CD4-positive, CD25-positive, alpha-beta regulatory T cell (primary cell): ENCODE data around the gene DIAPH3. TPM values are rescaled to one million over a fixed set of nuclear protein-coding genes. Genes with fewer than 3 reads are reported as not detected.
A peak's percentile ranks its signal among the peaks of the same experiment; 100 is the strongest.

ENCODE experiments used
- ATAC-seq, 2 donors: fragments of 150-1000 bp; cut with Tn5 transposase; one replicate each; pipeline ENCODE4 v1.10.0; 2021; ENCODE audit warnings: low read depth in 2 of 2, moderate number of reproducible peaks in 2 of 2, moderate library complexity in 1 of 2
- DNase-seq, 3 donors: peaks; one replicate each; pipeline versions ENCODE4 v3.0.0 to v3.0.0-alpha.2; 2012 to 2022; ENCODE audit warnings: mixed read lengths in 1 of 3
- H3K27ac ChIP-seq: one replicate; pipeline ENCODE4 v1.7.0; 2013; ENCODE audit warnings: mild to moderate bottlenecking, low read length; ENCODE audit not compliant: insufficient read depth, poor library complexity, severe bottlenecking
- H3K27me3 ChIP-seq: one replicate; pipeline ENCODE4 v1.7.0; 2013; ENCODE audit warnings: low read length; ENCODE audit not compliant: control insufficient read depth, insufficient read depth
- H3K36me3 ChIP-seq: one replicate; pipeline ENCODE4 v1.7.0; 2013; ENCODE audit warnings: mild to moderate bottlenecking, low read length, moderate library complexity; ENCODE audit not compliant: control insufficient read depth, insufficient read depth
- H3K4me1 ChIP-seq: 2 replicates; pipeline ENCODE4 v1.7.0; 2013; ENCODE audit warnings: mild to moderate bottlenecking, low read length; ENCODE audit not compliant: insufficient read depth, control insufficient read depth, poor library complexity, severe bottlenecking
- H3K4me3 ChIP-seq: one replicate; pipeline ENCODE4 v1.7.0; 2013; ENCODE audit warnings: low read depth, mild to moderate bottlenecking, low read length, moderate library complexity
- H3K9me3 ChIP-seq, 2 experiments: 1 replicate in 1 of 2; 2 replicates in 1 of 2; pipeline ENCODE4 v1.7.0; 2013; ENCODE audit warnings: low read length in 2 of 2, mild to moderate bottlenecking in 1 of 2, moderate library complexity in 1 of 2; ENCODE audit not compliant: control insufficient read depth in 2 of 2
- H3K27ac Mint-ChIP-seq, 3 donors: one replicate each; pipeline ENCODE4 v1.8.0; 2020 to 2022; ENCODE audit warnings: mild to moderate bottlenecking in 3 of 3, mixed read lengths in 3 of 3, moderate library complexity in 2 of 3
- H3K27me3 Mint-ChIP-seq: one replicate; pipeline ENCODE4 v1.8.0; 2022; ENCODE audit warnings: mild to moderate bottlenecking, mixed read lengths
- H3K36me3 Mint-ChIP-seq: one replicate; pipeline ENCODE4 v1.8.0; 2020; ENCODE audit warnings: mixed read lengths
- H3K4me1 Mint-ChIP-seq, 4 donors: one replicate each; pipeline ENCODE4 v1.8.0; 2020 to 2022; ENCODE audit warnings: mixed read lengths in 4 of 4, mild to moderate bottlenecking in 1 of 4
- H3K4me3 Mint-ChIP-seq, 4 donors: one replicate each; pipeline ENCODE4 v1.8.0; 2020 to 2022; ENCODE audit warnings: mild to moderate bottlenecking in 4 of 4, mixed read lengths in 4 of 4, moderate library complexity in 3 of 4
- H3K9me3 Mint-ChIP-seq, 7 donors: one replicate each; pipeline ENCODE4 v1.8.0; 2020 to 2022; ENCODE audit warnings: mixed read lengths in 7 of 7, mild to moderate bottlenecking in 3 of 7, moderate library complexity in 2 of 7
- polyA plus RNA-seq, 4 donors: library from polyadenylated mRNA; unstranded; fragments of 300-500 nt; fragmentation: Illumina TruSeq; gene quantifications; one replicate each; pipeline ENCODE4 v1.2.3, GENCODE V29; 2021
- total RNA-seq: library from RNA; stranded (reverse); gene quantifications from one replicate; pipeline ENCODE4 v1.2.3, GENCODE V29; 2022

The DIAPH3 gene
- total and polyA plus RNA-seq, 5 donors from 2014 or later = 0.09 to 0.57 (median 0.27) TPM

DNA sequence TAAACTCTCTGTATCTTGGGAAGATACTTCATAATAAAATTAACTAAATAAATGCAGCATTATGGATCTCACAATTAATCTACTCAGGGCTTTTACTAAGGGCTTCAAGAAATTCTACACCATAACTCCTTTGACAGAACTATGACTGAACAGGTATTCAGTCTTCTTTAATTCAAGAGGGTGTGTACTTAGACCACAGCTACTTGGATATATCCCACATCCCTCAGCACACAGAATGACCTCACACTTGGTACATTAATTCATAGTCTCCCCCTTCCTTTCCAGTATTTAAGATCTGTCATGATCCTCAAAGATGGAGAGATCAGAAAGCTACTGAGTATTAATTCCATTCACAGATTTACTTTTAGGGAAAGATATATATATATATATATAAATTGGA is 11.6 kb downstream of the DIAPH3 start:
- Mint-ChIP-seq H3K4me1 (peaks cover 5 to 25% (median 9%) of the 10 kb centered on the region in 4 donors), H3K36me3 (no peaks in the 10 kb centered on the region), H3K27ac (no peak overlapping the region), H3K9me3 (peaks cover 0 to 3% (median 0%) of the 10 kb centered on the region in 7 donors), H3K27me3 (no peaks in the 10 kb centered on the region), H3K4me3 (no peak overlapping the region)
- H3K4me1 ChIP-seq = peaks cover 3% of the 10 kb centered on the region
- DNase-seq = no peak
- no peaks in the 10 kb centered on the region for H3K9me3 ChIP-seq
- H3K27me3 ChIP-seq = no peaks in the 10 kb centered on the region
- H3K4me3 ChIP-seq = no peak overlapping the region
- no peak overlapping the region for H3K27ac ChIP-seq
- no peak for ATAC-seq
- no peaks in the 10 kb centered on the region for H3K36me3 ChIP-seq

DNA sequence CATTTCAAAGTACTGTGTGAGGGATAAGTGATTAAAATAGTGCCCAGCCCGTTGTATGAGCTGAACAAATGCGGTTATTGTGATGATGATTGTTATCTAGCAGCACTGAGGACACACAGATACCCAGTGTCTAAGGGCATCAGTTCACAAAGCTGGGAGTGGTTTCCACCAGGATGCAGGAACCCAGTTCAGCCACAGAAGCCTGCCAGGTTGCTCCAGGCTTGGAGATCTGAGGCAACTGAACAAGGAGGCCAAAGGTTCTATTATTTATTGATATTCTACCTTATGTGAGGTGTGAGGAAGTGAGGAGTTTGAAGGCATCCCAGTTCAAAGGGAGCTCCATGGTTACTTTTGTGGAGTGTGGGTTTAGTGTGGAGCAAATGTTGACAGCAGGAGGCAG is 13.2 kb downstream of the DIAPH3 start:
- no peaks in the 10 kb centered on the region for H3K36me3 Mint-ChIP-seq
- H3K9me3 Mint-ChIP-seq = peaks cover 0 to 3% (median 0%) of the 10 kb centered on the region in 7 donors
- Histone ChIP-seq H3K36me3 (no peaks in the 10 kb centered on the region), H3K4me1 (peaks cover 3% of the 10 kb centered on the region), H3K4me3 (no peak overlapping the region), H3K27ac (no peak overlapping the region), H3K9me3 (no peaks in the 10 kb centered on the region), H3K27me3 (no peaks in the 10 kb centered on the region)
- DNase-seq (no peak), ATAC-seq (no peak)
- no peak overlapping the region for H3K4me3 Mint-ChIP-seq
- H3K4me1 Mint-ChIP-seq = peaks cover 0 to 19% (median 9%) of the 10 kb centered on the region in 4 donors
- peak overlapping the region in 1 of 3 donors; percentile 7 for H3K27ac Mint-ChIP-seq
- H3K27me3 Mint-ChIP-seq = no peaks in the 10 kb centered on the region

DNA sequence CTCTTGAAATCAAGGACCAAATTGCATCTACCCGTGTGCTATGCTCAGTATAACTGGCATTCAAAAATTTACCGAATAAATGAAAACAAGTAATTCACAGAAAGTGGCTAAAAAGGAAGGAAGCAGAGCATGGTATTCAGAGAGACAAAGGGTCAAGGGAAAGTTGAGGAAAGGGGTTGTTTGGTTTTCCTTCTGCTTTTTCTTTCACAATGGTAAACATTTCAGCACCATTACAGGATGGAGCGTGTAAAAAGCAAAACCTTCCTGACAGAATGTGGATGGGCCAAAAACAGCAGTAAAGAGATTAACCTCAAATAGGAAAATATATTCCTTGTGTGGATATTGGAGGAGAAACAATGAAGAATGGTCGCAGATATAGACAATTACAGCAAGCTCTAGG is 14.8 kb downstream of the DIAPH3 start:
- Mint-ChIP-seq H3K36me3 (no peaks in the 10 kb centered on the region), H3K4me1 (peaks cover 0 to 17% (median 9%) of the 10 kb centered on the region in 4 donors), H3K27ac (no peak overlapping the region), H3K9me3 (peaks cover 0 to 3% (median 0%) of the 10 kb centered on the region in 7 donors), H3K4me3 (no peak overlapping the region), H3K27me3 (no peaks in the 10 kb centered on the region)
- no peaks in the 10 kb centered on the region for H3K36me3 ChIP-seq
- DNase-seq = no peak
- no peak overlapping the region for H3K27ac ChIP-seq
- H3K9me3 ChIP-seq = no peaks in the 10 kb centered on the region
- no peak overlapping the region for H3K4me3 ChIP-seq
- ATAC-seq = no peak
- peaks cover 3% of the 10 kb centered on the region for H3K4me1 ChIP-seq
- H3K27me3 ChIP-seq = no peaks in the 10 kb centered on the region

DNA sequence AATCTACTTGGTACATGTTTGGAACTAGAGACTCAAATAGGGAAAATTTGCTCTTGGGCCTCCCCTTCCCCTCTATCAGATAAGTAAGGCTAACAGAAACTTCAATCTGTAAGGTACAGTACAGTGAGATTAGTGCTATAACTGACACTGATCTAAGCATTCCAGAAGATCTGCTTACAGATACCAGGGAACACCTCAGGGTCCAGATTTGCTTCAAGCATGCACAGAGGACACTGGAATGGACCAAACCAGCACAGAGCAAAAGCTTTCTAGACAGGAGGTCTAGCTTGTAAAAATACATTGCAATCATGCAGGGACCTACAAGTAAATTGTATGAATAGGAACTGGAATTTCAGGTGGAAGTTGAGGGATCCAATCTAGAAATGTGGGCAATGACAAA is 16.4 kb downstream of the DIAPH3 start:
- ATAC-seq (no peak), DNase-seq (no peak)
- no peaks in the 10 kb centered on the region for H3K4me1 ChIP-seq
- H3K4me1 Mint-ChIP-seq = peaks cover 0 to 19% (median 8%) of the 10 kb centered on the region in 4 donors
- H3K27me3 Mint-ChIP-seq = no peaks in the 10 kb centered on the region
- no peak overlapping the region for H3K27ac Mint-ChIP-seq
- H3K4me3 Mint-ChIP-seq = no peak overlapping the region
- H3K27me3 ChIP-seq = no peaks in the 10 kb centered on the region
- no peaks in the 10 kb centered on the region for H3K9me3 ChIP-seq
- no peak overlapping the region for H3K27ac ChIP-seq
- H3K9me3 Mint-ChIP-seq = peaks cover 0 to 3% (median 0%) of the 10 kb centered on the region in 7 donors
- H3K36me3 Mint-ChIP-seq = no peaks in the 10 kb centered on the region
- no peaks in the 10 kb centered on the region for H3K36me3 ChIP-seq
- no peak overlapping the region for H3K4me3 ChIP-seq

DNA sequence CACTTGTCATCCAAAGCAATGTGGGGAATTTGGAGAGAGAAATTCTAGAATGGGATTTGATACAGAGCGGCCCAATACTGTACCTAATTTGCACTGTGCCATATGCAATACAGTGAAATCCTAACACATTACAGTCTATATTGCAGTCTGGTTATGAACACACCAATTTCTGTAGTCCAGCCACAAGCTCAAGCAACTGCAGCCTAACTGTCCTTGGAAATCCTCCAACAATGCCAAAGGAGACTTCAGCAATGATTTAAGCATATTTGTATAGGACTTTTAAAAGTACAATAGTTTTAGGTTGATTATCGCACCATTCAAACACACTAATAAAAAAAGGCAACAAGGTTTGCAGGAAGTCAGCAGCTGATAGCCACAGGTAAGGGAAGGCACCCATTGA is 17.3 kb downstream of the DIAPH3 start:
- Histone ChIP-seq H3K9me3 (no peaks in the 10 kb centered on the region), H3K27ac (no peak overlapping the region), H3K4me3 (no peak overlapping the region), H3K4me1 (no peaks in the 10 kb centered on the region), H3K27me3 (no peaks in the 10 kb centered on the region), H3K36me3 (no peaks in the 10 kb centered on the region)
- ATAC-seq = no peak
- H3K27me3 Mint-ChIP-seq = no peaks in the 10 kb centered on the region
- no peak for DNase-seq
- no peaks in the 10 kb centered on the region for H3K36me3 Mint-ChIP-seq
- H3K4me1 Mint-ChIP-seq = peaks cover 5 to 19% (median 5%) of the 10 kb centered on the region in 4 donors
- peaks cover 0 to 3% (median 0%) of the 10 kb centered on the region in 7 donors for H3K9me3 Mint-ChIP-seq
- H3K27ac Mint-ChIP-seq = no peak overlapping the region
- no peak overlapping the region for H3K4me3 Mint-ChIP-seq

DNA sequence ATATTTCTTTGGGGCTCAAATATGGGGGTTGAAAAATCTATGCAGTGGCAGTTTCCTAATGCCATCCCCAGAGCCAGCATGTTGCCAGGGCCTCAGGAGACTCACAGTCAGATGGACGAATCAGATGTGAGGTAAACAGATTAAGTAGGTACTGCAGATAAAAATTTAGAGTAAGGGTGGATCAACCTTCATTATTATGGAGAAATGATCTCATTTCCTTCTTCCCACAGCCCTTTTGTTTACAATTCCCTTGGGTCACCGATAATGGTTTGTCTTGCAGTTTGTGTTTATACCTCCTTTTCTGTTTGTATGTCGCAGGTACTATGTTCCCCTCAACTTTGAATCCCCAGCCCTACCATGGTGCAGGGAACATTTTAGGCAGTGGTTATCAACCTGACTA is 20.0 kb downstream of the DIAPH3 start:
- H3K4me3 Mint-ChIP-seq = no peak overlapping the region
- Histone ChIP-seq H3K27me3 (no peaks in the 10 kb centered on the region), H3K4me3 (no peak overlapping the region), H3K27ac (no peak overlapping the region), H3K4me1 (no peaks in the 10 kb centered on the region), H3K9me3 (no peaks in the 10 kb centered on the region), H3K36me3 (no peaks in the 10 kb centered on the region)
- no peaks in the 10 kb centered on the region for H3K27me3 Mint-ChIP-seq
- H3K36me3 Mint-ChIP-seq = no peaks in the 10 kb centered on the region
- H3K9me3 Mint-ChIP-seq = peaks cover 0 to 3% (median 0%) of the 10 kb centered on the region in 7 donors
- ATAC-seq (no peak), DNase-seq (no peak)
- H3K4me1 Mint-ChIP-seq = peaks cover 0 to 12% (median 7%) of the 10 kb centered on the region in 4 donors
- H3K27ac Mint-ChIP-seq = no peak overlapping the region

DNA sequence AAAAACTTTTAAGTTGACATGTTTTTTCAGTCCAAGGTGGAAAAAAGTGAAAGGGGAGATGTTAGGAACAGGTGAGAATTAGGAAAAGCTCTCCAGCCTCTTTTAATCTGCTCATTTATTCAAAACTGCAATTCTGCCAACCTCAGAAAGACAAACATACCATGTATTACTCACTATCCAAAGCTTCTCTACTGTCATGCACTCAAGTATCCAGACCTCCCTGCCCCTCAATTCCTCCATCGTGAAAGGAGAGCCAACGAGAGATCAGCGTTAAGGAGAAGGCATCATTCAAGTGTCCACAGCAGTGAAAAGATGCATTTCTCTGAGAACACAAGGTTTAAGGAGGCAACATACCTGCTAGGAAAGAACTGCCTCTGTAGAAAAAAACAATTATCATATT is 24.5 kb downstream of the DIAPH3 start:
- H3K27me3 Mint-ChIP-seq = no peaks in the 10 kb centered on the region
- no peak overlapping the region for H3K4me3 Mint-ChIP-seq
- H3K9me3 Mint-ChIP-seq = peaks cover 0 to 2% (median 0%) of the 10 kb centered on the region in 7 donors
- H3K27ac Mint-ChIP-seq = no peak overlapping the region
- no peaks in the 10 kb centered on the region for H3K36me3 Mint-ChIP-seq
- H3K4me3 ChIP-seq = no peak overlapping the region
- no peaks in the 10 kb centered on the region for H3K36me3 ChIP-seq
- DNase-seq = no peak
- H3K4me1 ChIP-seq = no peaks in the 10 kb centered on the region
- H3K27ac ChIP-seq = no peak overlapping the region
- no peaks in the 10 kb centered on the region for H3K9me3 ChIP-seq
- ATAC-seq = no peak
- peaks cover 0 to 24% (median 11%) of the 10 kb centered on the region in 4 donors for H3K4me1 Mint-ChIP-seq
- no peaks in the 10 kb centered on the region for H3K27me3 ChIP-seq

DNA sequence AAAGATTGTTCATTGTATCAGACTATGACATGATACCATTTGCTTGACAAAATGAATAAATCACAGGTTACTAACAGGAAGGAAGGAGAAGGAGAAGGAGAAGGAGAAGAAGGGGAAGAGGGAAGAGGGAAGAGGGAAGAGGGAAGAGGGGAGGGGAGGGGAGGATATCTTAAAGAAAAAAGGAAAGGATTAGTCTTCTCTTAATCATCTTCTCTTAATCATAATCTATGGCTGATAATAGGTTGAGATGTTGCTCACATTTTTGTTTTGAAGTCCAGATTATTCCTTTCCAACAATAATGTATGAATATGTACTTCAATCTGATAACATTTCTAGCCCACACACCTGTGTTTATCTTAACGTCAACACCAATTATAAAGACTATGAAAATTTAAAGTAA is 25.1 kb downstream of the DIAPH3 start:
- H3K36me3 ChIP-seq = no peaks in the 10 kb centered on the region
- no peaks in the 10 kb centered on the region for H3K27me3 Mint-ChIP-seq
- no peak overlapping the region for H3K4me3 ChIP-seq
- no peak for DNase-seq
- H3K4me1 Mint-ChIP-seq = peaks cover 0 to 26% (median 12%) of the 10 kb centered on the region in 4 donors
- H3K27me3 ChIP-seq = no peaks in the 10 kb centered on the region
- no peak overlapping the region for H3K4me3 Mint-ChIP-seq
- no peak overlapping the region for H3K27ac ChIP-seq
- peaks cover 0 to 2% (median 0%) of the 10 kb centered on the region in 7 donors for H3K9me3 Mint-ChIP-seq
- H3K36me3 Mint-ChIP-seq = no peaks in the 10 kb centered on the region
- H3K9me3 ChIP-seq = no peaks in the 10 kb centered on the region
- no peaks in the 10 kb centered on the region for H3K4me1 ChIP-seq
- ATAC-seq = no peak
- no peak overlapping the region for H3K27ac Mint-ChIP-seq
